GM19099 (cell line): ENCODE measurements around the gene SYNGR2.

Source experiments
- POLR2A ChIP-seq: IDR thresholded peaks from 3 replicates; pipeline ENCODE4 v1.6.1; 2011; ENCODE audit warnings: low read depth; ENCODE audit not compliant: insufficient read length; ENCODE audit errors: extremely low read depth

The SYNGR2 gene

DNA sequence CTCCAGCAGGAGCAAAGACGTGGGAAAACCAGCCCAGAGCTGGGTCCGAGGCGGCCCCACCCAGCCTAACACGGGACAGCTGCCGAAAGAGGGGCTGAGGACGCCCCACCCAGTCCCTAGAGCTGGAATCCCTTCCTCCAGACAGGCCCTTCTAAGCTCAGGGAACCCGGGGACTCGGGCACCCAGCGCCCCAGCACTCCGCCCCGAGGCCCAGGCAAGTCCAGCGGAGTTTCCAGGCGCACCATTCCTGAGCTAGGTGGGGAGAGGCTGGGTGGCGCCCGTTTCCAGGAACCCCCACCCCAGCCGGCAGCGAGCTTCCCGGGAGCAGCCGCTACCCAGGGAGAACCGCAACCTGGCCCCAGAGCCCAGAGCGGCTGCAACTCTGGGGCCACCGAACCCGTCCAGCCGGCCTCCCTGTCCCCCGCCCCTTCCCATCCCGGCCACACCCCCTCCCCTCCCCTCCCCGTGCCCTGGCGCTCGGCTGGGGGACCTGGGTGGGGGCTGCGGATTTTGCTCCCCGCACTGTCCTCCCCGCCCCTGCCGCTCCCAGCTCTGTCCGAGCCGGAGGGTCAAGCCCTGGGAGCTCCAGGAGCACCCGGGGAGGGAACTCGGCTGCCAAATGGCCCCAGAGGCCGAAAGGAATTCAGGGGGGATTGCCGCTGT, 40.4 kb upstream of the SYNGR2 start:
- no peak for TF ChIP-seq POLR2A

DNA sequence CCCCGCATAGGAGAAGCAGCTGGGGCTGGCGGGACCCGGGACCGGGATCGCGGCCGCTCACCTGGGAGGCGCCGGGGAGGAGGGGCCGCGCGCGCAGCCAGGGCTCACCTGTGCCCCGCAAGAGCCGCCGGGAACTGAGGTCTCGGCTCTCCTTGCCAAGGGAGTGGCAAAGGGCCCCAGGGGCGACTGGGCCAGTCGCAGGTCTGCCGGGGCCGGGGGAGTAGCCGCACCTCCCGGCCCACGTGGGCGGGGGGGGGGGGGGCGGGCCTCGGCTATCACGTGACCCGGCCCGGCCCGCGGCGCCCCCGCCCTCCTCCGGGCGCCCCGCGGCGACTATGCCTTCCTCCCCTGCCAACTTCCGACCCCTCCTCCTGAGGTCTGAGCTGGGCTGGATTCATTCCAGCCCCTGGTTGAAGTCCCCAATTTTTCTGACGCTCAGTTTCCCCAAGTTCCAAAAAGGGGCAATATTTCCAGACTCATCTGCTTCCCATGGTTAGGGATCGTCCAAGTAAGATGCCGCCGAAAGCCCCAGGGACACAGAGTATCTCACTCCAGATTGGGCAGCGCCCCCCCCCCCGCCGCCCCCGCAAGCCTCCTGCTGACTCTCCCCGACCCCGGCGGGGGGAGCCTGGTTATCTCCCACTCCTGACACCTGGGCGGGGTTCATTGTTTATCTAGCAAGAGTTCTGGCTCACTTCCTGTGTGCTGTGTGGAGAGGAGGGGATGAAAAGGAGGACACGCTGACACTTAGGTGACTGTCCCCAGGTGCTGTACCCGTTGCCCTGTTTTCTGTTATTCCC, 39.6 kb upstream of the SYNGR2 start, which contains the start of gene TMC6:
Gene TMC6 (minus strand): TSS at position 205 of the 800 bp plus-strand sequence. CDS start 1,923 bp downstream, outside the sequence.
- TF ChIP-seq POLR2A = peak; percentile 72

- no peak for TF ChIP-seq POLR2A
Observed at GRCh38 chr17:78129351-78130089, 38.9 kb upstream of the SYNGR2 start.

- no peak for TF ChIP-seq POLR2A
Observed at GRCh38 chr17:78130090-78130436, 38.3 kb upstream of the SYNGR2 start.

- TF ChIP-seq POLR2A = peak; percentile 65
Observed at GRCh38 chr17:78130437-78131101, 37.8 kb upstream of the SYNGR2 start, which contains the start of gene TMC8. Gene TMC8 (plus strand): TSS chr17:78130771. CDS start chr17:78131589, 818 bp downstream.

GRCh38 chr17:78131172-78132083, 37.0 kb upstream of the SYNGR2 start:
- peak; percentile 41 for TF ChIP-seq POLR2A

- TF ChIP-seq POLR2A = peak; percentile 64
Observed at GRCh38 chr17:78132084-78132676, 36.2 kb upstream of the SYNGR2 start.

- no peak for TF ChIP-seq POLR2A
Observed at GRCh38 chr17:78132767-78133178, 35.6 kb upstream of the SYNGR2 start.

DNA sequence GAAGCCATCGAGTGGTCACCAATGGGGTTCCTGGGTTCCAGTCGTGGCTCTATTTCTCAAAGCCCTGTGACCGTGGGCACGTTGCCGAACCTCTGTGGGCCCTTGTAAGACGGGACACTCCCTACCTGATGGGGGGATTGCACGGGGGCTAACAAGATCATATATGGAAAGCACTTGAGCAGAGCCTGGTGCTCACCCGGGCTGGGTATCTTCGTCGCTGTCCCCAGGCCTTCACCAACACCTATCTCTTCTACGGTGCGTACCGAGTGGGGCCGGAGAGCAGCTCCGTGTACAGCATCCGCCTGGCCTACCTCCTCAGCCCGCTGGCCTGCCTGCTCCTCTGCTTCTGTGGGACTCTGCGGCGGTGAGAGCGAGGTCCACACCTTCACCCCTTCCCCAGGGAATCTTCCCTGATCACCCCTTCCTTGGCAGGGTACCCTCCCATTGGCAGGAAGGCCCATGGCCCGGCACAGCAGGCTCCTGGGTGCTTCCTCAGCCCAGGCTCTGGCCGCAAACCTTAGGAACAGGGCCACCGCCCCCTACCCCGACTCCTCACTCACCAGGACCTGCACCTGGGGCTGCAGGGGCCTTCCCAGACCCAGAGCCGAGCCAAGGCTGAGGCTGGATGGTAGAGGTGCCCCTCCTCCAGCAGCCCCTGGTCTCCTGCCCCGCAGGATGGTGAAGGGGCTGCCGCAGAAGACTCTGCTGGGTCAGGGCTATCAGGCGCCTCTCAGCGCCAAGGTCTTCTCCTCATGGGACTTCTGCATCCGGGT, 35.0 kb upstream of the SYNGR2 start:
- TF ChIP-seq POLR2A = no peak

GRCh38 chr17:78133971-78134898, 34.1 kb upstream of the SYNGR2 start:
- peak; percentile 46 for TF ChIP-seq POLR2A

- TF ChIP-seq POLR2A = peak; percentile 0
Observed at GRCh38 chr17:78134899-78135385, 33.4 kb upstream of the SYNGR2 start.
